Skin epidermis (tissue), 12 donors: ENCODE results near the gene SLC26A6.
A peak's percentile ranks its signal among the peaks of the same experiment; 100 is the strongest.

Experiments used
- H3K27ac ChIP-seq, 21 experiments: fragments of 200-600 bp; sonication (generic) in 11 of 21; one replicate each; pipeline ENCODE4 v1.5.0; 2020; ENCODE audit warnings: mild to moderate bottlenecking in 3 of 21, inconsistent platforms in 2 of 21, moderate library complexity in 2 of 21
- H3K4me3 ChIP-seq, 7 experiments: fragments of 200-600 bp; sonication (generic) in 2 of 7; one replicate each; pipeline ENCODE4 v1.5.0; 2020; ENCODE audit warnings: inconsistent platforms in 2 of 7, mild to moderate bottlenecking in 2 of 7, moderate library complexity in 1 of 7

Gene SLC26A6

GRCh38 chr3:48662753-48663488 is 27.7 kb upstream of the SLC26A6 start, which contains the start of gene CELSR3:
Gene CELSR3, minus strand, starts transcription at chr3:48662886. Its CDS starts 252 bp downstream, at chr3:48662634.
- Histone ChIP-seq H3K4me3 (peak within 1 kb of the TSS; percentile 47 to 57 (median 51)), H3K27ac (peak within 1 kb of the TSS; percentile 4 to 88 (median 74))

- no peak overlapping the region for H3K27ac ChIP-seq
- H3K4me3 ChIP-seq = peak overlapping the region; percentile 47 to 57 (median 51)
These were observed 27.0 kb upstream of the SLC26A6 start for GRCh38 chr3:48662145-48662752.

DNA sequence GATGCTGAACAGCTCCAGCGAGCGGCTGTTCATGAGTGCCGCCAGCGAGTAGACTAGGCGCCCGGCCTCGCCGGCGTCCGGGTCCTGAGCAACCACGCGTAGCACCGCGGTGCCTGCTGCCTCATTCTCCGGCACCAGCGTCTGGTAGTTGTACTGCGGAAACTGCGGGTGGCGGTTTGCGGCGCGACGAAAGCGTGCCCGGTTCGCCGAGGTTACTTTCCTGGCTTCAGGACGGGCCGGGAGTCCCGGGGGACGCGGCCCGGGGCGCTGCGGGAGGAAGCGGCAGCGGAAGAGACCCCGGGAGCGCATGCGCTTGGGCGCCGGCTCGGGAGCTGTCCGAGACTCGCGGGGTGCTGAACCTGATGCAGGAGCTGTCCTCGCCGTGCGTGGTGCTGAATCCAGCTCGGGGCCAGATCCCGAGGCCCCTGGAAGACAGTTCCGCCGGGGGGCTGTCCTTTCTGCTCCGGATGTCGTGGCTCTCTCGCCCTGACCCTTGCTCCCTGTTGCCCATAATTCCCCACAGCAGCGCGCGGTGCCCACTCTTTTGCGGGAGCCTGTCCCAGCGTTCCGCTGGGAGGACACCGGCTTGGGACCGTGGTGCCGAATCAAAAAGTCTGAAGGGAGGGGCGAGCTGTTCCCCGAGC is 26.4 kb upstream of the SLC26A6 start:
- Histone ChIP-seq H3K27ac (no peak overlapping the region), H3K4me3 (peak overlapping the region in 4 of 7 experiments; percentile 16 to 27 (median 24))

- Histone ChIP-seq H3K27ac (no peak overlapping the region), H3K4me3 (peak overlapping the region in 1 of 7 experiments; percentile 20)
These were observed 25.6 kb upstream of the SLC26A6 start for GRCh38 chr3:48660800-48661400.

DNA sequence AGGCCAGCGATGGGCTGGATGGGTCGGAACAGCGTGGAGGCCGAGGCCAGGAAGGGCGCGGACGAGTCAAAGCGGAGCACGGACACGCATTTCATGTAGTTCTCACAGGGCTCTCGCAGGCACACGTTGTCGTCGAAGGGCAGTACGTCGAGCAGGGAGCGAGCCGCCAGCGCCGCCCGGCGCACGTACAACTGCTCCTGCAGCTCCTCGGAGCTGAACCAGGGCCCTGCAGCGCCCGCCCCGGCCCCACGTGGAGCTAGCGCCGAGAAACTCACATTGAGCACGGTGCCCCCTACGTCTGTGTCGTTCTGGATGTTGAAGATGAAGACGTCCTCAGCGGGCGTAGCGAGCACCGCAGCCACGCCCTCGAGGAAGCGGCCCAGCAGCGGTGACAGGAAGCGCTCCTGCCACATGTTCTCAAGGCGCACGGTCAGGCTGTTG is 21.6 kb upstream of the SLC26A6 start:
- peak overlapping the region; percentile 37 to 64 (median 54) for H3K4me3 ChIP-seq
- H3K27ac ChIP-seq = peak overlapping the region in 10 of 21 experiments; percentile 6 to 79 (median 58)

DNA sequence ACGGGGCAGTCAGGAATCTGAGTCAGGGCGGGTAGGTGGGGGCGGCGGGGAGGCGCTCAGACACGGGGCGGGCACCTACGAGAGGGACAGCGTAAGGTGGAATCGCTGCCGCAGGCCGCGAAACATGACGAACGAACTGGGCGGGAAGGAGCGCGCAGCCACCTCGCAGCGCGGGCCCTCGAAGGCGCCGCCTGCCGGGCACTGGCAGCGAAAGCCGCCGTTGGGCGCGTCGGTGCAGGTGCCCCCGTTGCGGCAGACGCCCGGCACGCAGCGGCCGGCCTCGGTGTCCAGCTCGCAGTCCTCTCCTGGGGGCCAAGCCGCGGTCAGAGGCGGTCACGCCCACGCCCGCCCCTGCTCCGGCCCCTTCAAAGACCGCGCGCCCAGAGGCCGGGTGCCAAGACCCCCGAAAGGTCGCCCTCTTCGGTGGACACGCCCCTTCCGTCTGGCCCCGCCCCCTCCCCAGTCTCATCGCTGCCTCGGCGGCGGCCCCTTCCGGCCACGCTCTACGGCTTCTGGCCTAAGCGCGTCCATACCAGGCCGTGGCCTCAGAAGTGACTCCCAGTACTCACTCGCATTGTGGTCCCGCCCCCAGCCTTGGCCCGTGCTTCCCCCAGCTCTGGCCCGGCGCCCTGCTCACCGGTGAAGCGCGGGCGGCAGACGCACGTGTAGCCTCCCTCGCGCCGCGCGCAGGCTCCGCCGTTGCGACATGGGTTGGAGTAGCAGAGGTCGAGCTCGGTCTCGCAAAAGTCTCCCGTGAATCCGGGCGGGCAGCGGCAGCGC is 21.0 kb upstream of the SLC26A6 start:
- peak overlapping the region; percentile 37 to 64 (median 54) for H3K4me3 ChIP-seq
- peak overlapping the region in 19 of 21 experiments; percentile 6 to 79 (median 43) for H3K27ac ChIP-seq

DNA sequence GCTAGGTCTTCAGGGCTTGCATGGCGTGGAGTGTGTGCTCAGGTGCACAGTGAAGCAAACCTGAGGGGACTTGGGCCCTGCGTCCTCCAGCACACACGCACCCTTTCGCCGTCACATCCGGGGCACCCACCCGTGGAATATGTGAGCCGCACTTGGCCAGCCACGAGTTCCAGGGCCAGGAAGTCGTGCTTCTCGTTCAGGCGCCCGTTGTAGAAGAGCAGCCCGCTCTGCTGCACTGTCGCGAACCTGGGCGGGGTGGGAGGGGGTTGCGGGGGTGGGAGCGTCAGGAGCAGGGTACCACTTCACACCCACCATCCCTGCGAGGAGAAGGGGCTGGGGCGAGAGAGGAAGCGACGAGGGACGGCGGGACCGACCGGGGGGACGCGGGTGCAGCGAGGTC is 20.3 kb upstream of the SLC26A6 start:
- H3K27ac ChIP-seq = peak overlapping the region in 16 of 21 experiments; percentile 6 to 79 (median 51)
- peak overlapping the region; percentile 37 to 64 (median 54) for H3K4me3 ChIP-seq

DNA sequence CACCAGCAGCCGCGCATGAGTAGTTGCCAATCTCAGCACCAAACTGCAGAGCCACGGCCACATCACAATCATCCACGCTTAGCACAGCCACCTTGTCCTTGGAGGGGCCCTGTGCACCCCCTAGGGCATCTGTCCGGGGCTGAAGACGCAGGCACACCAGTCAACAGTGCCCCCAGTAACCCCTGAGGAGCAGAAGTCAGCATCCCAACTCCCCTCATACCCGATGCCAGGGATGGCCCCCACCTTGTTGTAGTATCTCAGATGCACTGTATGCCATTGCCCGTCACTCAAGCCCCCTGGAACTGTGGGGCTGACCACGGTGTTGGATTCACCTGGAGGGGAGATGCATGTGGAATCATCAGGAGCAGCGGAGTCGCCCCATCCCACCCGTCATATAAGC is 19.8 kb upstream of the SLC26A6 start:
- H3K4me3 ChIP-seq = no peak overlapping the region
- peak overlapping the region in 1 of 21 experiments; percentile 73 for H3K27ac ChIP-seq

DNA sequence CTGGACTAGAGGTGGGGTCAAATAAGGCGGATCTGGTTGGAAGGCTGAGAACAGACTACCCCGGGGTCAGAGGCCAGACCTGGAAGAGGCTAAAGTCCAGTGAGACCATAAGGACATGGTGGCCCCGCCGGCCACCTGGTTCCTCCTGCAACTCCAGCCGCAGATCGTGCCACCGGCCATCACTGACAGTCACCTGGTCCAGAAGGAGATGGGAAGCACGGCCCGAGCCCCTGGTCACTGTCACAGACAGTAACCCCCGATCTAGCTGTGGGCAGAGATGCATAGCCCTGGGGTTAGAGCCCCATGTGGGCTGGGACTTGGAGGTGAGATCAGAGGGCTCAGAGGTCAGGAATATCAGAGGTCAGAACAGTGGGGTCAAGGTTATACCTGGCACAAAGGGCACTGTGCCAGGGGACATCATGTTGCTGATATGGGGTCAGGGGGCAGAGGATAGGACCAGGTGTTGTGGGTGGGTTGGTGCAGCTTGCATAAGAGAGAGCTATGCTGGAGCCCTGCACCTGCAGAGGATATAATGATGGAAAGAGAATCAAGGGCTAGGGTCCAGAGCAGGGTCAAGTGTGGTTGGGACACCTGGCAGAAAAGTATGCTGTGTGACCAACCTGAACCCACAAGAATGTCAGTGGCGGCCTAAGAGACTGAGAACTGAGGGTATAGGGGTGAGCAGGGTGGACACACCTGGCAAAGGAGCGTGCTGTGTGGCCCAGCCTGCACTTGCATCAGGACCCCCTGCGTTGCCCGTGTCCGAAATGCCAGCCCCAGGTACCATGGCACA is 17.9 kb upstream of the SLC26A6 start:
- Histone ChIP-seq H3K4me3 (no peak overlapping the region), H3K27ac (no peak overlapping the region)

GRCh38 chr3:48651771-48652170 is 16.5 kb upstream of the SLC26A6 start:
- no peak overlapping the region for H3K27ac ChIP-seq
- no peak overlapping the region for H3K4me3 ChIP-seq

- Histone ChIP-seq H3K4me3 (no peak overlapping the region), H3K27ac (no peak overlapping the region)
These were observed 15.5 kb upstream of the SLC26A6 start for GRCh38 chr3:48650723-48651122.

GRCh38 chr3:48648188-48648850 is 13.1 kb upstream of the SLC26A6 start:
- Histone ChIP-seq H3K27ac (no peak overlapping the region), H3K4me3 (no peak overlapping the region)

- Histone ChIP-seq H3K27ac (no peak overlapping the region), H3K4me3 (no peak overlapping the region)
These were observed 12.5 kb upstream of the SLC26A6 start for GRCh38 chr3:48647714-48648113.

DNA sequence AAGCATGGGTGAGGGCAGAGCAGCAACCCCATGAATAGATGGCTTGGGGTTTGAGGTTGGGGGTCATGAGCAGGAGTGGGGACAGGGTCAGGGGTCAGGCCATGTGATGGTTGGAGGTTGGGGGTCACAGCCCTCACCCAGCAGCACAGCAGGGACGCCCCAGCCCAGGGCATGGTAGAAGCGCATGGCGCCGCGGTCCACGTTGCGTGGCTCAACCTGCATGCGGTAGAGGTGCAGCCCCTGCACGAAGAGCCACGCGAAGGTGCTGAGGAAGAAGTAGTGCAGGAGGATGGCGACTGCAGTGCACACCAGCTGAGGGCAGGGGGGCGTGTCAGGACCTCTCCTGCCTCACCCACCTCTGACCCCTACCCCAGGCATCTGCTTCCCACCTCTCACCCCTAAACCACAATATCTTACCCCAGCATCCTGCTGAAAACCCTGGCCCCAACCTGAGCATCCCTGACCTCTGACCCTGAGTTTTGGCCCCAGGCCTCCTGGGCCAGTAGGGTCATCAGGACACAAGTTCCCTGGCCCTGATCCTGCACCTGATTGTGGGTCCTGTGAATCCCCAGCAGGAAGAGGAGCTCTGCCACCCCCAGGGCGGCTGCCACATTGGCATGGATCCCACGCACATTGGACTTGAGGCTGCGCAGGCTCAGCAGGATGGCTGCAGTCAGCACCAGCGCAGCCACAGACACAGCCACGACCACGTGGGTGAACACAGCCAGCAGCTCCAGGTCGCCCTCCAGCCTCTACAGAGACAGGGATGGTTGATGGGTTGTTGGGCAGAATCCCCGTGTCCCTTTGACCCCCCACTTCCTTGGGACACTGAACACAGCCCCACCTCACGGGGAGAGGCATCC is 9.9 kb upstream of the SLC26A6 start:
- Histone ChIP-seq H3K4me3 (no peak overlapping the region), H3K27ac (no peak overlapping the region)

DNA sequence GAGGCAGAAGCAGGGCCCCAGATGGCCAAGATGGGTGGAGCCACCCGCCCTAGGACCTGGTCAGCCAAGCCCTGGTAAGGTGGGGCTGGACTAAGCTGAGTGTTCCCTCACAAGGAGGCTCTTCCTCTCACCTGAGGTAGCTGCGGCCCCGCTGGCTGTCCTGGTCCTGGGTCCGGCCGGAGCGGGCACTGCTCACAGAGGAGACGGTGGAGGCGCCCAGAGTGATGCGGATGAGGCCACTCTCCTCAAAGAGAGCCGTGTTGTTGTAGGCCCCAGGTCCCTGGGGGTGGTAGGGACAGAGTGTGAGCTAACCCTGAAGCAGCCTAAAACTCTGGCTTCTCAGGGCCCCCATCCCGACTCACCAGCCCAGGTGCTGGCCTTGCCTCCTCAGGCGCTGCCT is 7.3 kb upstream of the SLC26A6 start:
- H3K4me3 ChIP-seq = no peak overlapping the region
- no peak overlapping the region for H3K27ac ChIP-seq

GRCh38 chr3:48641396-48641795 is 6.1 kb upstream of the SLC26A6 start:
- Histone ChIP-seq H3K27ac (no peak overlapping the region), H3K4me3 (no peak overlapping the region)

- Histone ChIP-seq H3K27ac (no peak overlapping the region), H3K4me3 (no peak overlapping the region)
These were observed 4.8 kb upstream of the SLC26A6 start for GRCh38 chr3:48639944-48640606.
